HG03575 (cell line): ENCODE results near the gene RUSF1.

Experiments used
- ATAC-seq: cut with Tn5 transposase; IDR thresholded peaks from one replicate; pipeline ENCODE4 v1.9.1; 2021; ENCODE audit not compliant: unreplicated experiment, insufficient number of reproducible peaks, low FRiP score; ENCODE audit errors: extremely low read depth

RUSF1 gene

GRCh38 chr16:31474773-31475738 is 33.1 kb downstream of the RUSF1 start:
- ATAC-seq, result no peak

- ATAC-seq, result no peak
These were observed 33.9 kb downstream of the RUSF1 start for GRCh38 chr16:31474173-31474714.

- no peak for ATAC-seq
These were observed 34.8 kb downstream of the RUSF1 start for GRCh38 chr16:31473264-31473984.

- ATAC-seq, result no peak
These were observed 35.4 kb downstream of the RUSF1 start for GRCh38 chr16:31472709-31473203.

DNA sequence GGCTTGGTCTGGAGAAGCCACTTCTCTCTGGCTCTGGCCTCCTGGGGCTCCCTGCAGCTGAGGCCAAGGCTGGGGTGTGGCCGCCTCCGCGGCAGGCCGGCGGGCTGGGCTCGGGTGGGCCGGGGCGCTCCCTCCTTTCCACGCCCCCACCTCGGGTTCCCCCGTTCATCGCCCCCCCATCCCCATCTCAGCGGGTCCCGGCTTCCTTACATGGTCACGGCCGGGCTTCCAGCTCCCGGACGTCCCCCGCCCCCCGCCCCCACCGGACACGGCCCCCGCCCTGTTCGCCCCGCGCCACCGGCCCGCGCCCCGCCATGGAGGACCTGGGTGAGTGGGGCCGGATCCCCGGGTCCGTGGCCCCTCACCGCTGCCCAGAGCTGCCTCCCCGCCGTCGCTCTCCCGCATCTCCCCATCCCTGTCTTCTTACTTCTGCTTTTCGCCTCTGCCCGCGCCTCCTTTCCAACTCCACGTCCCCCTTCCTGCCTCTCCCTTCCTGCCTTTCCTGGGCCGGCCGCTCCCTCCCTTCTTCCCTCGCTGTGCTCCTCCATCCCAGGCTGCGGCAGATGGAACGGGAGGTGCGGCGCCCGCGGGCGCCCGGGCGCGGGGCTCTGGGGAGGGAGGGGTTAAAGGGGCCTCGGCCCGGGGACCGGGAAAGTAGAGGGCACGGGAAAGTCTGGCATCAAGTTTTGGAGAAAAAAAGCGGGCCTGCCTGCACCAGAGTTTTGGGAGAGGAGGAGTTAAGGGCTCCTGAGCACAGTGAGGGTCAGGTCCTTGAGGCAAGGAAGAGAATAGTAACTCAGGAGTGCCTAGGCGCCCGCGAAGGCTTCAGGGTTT is 36.1 kb downstream of the RUSF1 start, which contains the start of gene TGFB1I1:
Gene TGFB1I1 (plus strand): TSS at position 278 of the 834 bp plus-strand sequence. CDS start 37 bp downstream, at position 315.
- no peak for ATAC-seq

DNA sequence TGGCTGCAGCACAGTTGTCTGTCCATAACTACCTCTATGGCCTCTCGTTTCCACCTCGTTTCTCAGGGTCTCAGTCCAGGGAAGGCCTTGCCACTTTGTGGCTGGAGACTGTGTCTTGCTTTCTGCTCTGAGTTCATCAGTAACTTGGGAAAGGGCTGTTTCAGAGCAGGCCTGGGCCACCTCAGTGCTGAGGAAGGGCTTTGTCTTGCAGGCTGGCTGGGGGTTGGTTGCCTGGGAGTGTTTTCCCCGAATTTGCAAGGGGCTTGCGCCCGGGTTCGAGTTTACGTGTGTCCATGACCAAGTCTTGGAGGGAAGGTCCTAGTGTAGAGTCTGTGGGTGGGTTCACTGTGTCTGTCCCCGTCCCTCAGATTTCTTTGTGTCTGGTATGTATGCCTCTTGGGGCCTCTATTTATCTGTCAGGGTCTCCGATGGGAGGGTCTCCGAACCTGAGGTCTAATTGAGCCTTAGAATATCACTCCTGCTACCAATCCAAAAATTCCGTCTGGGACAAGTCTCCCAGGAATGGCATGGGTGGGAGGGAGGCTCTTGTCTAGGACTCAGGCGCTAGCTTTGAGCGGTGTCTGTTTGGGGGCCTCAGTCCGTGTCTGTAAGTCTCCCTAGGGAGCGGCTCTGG is 36.8 kb downstream of the RUSF1 start:
- ATAC-seq, result no peak

GRCh38 chr16:31470615-31471014 is 37.6 kb downstream of the RUSF1 start:
- no peak for ATAC-seq

- no peak for ATAC-seq
These were observed 40.3 kb downstream of the RUSF1 start for GRCh38 chr16:31467858-31468257.

- ATAC-seq, result no peak
These were observed 40.9 kb downstream of the RUSF1 start for GRCh38 chr16:31467151-31467773.

GRCh38 chr16:31466381-31466841 is 41.8 kb downstream of the RUSF1 start:
- ATAC-seq, result no peak

- ATAC-seq, result no peak
These were observed 42.3 kb downstream of the RUSF1 start for GRCh38 chr16:31465788-31466370.

DNA sequence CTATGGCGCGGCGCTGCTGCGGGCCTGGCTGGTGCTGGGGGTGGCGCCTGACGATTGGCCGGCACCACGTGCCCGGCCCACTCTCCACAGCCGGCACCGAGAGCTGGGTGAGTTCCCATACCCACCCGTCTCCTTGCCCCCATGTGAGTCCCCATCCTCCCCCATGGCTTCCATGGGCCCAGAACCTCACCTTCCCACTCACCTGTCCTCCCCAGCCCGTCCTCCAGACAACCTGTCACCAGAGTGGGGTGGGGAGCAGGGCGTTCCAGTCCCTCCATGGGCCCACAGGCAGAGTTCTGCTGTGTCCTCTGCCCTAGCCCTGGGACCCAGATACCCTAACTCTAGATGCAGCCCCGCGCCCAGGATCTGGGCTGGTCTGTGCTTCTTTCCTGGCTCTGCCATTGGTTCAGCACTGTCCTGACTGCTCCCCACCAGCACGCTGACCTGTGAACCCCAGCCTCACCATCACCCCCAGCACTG is 43.4 kb downstream of the RUSF1 start:
- no peak for ATAC-seq

GRCh38 chr16:31464348-31464769 is 43.8 kb downstream of the RUSF1 start:
- ATAC-seq, result no peak

DNA sequence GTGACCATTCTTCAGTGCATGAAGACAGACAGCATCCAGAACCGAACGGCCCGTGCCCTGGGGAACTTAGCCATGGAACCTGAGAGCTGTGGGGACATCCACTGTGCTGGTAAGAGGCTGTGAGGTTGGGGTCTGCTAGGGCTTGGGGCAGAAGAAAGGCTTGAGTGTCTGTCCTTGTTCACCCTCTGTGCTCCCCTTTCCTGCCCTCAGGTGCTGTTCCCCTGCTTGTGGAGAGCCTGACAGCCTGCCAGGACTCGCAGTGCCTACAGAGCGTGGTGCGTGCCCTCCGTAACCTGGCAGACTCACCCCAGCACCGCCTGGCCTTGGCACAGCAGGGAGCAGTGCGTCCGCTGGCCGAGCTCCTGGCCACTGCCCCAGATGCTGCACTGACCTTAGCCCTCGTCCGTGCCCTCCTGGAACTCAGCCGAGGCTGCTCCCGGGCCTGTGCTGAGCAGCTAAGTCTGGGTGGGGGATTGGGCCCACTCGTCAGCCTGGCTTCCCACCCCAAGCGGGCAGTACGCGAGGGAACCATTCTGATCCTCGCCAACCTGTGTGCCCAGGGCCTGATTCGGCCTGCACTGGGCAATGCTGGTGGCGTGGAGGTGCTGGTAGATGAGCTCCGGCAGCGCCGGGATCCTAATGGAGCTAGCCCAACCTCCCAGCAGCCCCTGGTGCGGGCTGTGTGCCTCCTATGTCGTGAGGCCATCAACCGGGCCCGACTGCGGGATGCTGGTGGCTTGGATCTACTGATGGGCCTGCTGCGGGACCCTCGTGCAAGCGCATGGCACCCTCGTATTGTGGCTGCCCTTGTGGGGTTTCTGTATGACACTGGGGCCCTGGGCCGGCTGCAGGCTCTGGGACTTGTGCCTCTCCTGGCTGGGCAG is 46.0 kb downstream of the RUSF1 start:
- no peak for ATAC-seq

GRCh38 chr16:31461201-31461920 is 46.8 kb downstream of the RUSF1 start:
- no peak for ATAC-seq

DNA sequence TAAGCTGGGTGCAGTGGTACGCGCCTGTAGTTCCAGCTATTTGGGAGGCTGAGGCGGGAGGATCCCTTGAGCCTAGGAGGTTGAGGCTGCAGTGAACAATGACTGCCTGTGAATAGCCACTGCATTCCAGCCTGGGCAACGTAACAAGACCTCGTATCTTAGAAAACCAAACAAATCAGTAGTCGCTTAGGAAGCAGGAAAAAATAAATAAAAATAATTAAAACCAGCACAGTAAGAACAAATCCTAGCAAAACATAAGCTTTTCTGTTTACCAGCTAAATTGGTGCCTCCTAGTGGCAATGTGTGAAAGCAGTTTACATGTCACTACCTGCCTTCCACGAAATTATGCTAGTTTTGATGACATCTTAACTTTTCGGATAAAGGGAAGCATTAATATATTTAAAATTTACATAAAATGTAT is 47.6 kb downstream of the RUSF1 start:
- ATAC-seq, result no peak
